GM23338 (cell line): ENCODE results near the gene PDE1C. TPM values are rescaled to one million over a fixed set of nuclear protein-coding genes. Genes with fewer than 3 reads are reported as not detected.

Experiments
- ATAC-seq: fragments of 200-7000 bp; cut with Tn5 transposase; 3 replicates; pipeline ENCODE4 v1.9.1; 2020
- DNase-seq: peaks from one replicate; pipeline ENCODE4 v3.0.0-alpha.2; 2015; ENCODE audit warnings: low spot score
- H2AFZ ChIP-seq: fragments of 200-600 bp; sonication (generic); 2 replicates; pipeline ENCODE4 v1.8.0; 2016; ENCODE audit warnings: antibody characterized with exemption, mild to moderate bottlenecking, moderate library complexity
- H3F3A ChIP-seq: fragments of 200-600 bp; sonication (generic); replicated peaks from 2 replicates; pipeline ENCODE4 v1.8.0; 2017; ENCODE audit warnings: antibody characterized with exemption, mixed run types, low read depth
- H3K27ac ChIP-seq: fragments of 200-600 bp; sonication (generic); 2 replicates; pipeline ENCODE4 v1.6.1; 2016; ENCODE audit warnings: low read depth
- H3K27me3 ChIP-seq: fragments of 200-600 bp; sonication (generic); 2 replicates; pipeline ENCODE4 v1.8.0; 2016; ENCODE audit warnings: mild to moderate bottlenecking, mixed run types, moderate library complexity; ENCODE audit not compliant: insufficient read depth
- H3K36me3 ChIP-seq: fragments of 200-600 bp; sonication (generic); 2 replicates; pipeline ENCODE4 v1.8.0; 2016; ENCODE audit warnings: mild to moderate bottlenecking; ENCODE audit not compliant: insufficient read depth
- H3K4me1 ChIP-seq: fragments of 200-600 bp; sonication (generic); 2 replicates; pipeline ENCODE4 v1.8.0; 2016; ENCODE audit warnings: mild to moderate bottlenecking, moderate library complexity; ENCODE audit not compliant: insufficient read depth
- H3K4me2 ChIP-seq: fragments of 200-600 bp; sonication (generic); 2 replicates; pipeline ENCODE4 v1.7.1; 2017; ENCODE audit warnings: mixed run types
- H3K4me3 ChIP-seq: fragments of 200-600 bp; sonication (generic); 2 replicates; pipeline ENCODE4 v1.6.1; 2016; ENCODE audit warnings: mixed run types
- H3K79me2 ChIP-seq: fragments of 200-600 bp; sonication (generic); replicated peaks from 2 replicates; pipeline ENCODE4 v1.8.0; 2017; ENCODE audit warnings: mild to moderate bottlenecking; ENCODE audit not compliant: insufficient read depth
- H3K9me2 ChIP-seq: fragments of 200-600 bp; sonication (generic); 2 replicates; pipeline ENCODE4 v1.8.0; 2017; ENCODE audit not compliant: insufficient read depth
- H4K20me1 ChIP-seq: fragments of 200-600 bp; sonication (generic); replicated peaks from 2 replicates; pipeline ENCODE4 v1.8.0; 2017; ENCODE audit warnings: mild to moderate bottlenecking; ENCODE audit not compliant: insufficient read depth
- H3K27ac Mint-ChIP-seq: 2 replicates; pipeline ENCODE4 v1.8.0; 2020; ENCODE audit warnings: inconsistent platforms, mild to moderate bottlenecking, moderate library complexity, mixed read lengths
- H3K27me3 Mint-ChIP-seq: 3 replicates; pipeline ENCODE4 v1.8.0; 2022; ENCODE audit warnings: low read depth, mild to moderate bottlenecking, moderate library complexity, mixed read lengths, inconsistent platforms; ENCODE audit not compliant: insufficient read depth, poor library complexity
- H3K36me3 Mint-ChIP-seq: 3 replicates; pipeline ENCODE4 v1.8.0; 2021; ENCODE audit warnings: low read depth, mild to moderate bottlenecking, inconsistent platforms, moderate library complexity, mixed read lengths
- H3K4me1 Mint-ChIP-seq: 3 replicates; pipeline ENCODE4 v1.8.0; 2020; ENCODE audit warnings: mild to moderate bottlenecking, inconsistent platforms, mixed read lengths
- H3K4me3 Mint-ChIP-seq: 3 replicates; pipeline ENCODE4 v1.8.0; 2021; ENCODE audit warnings: moderate library complexity, mild to moderate bottlenecking, inconsistent platforms, mixed read lengths
- H3K9me3 Mint-ChIP-seq: 3 replicates; pipeline ENCODE4 v1.8.0; 2020; ENCODE audit warnings: moderate library complexity, mild to moderate bottlenecking, inconsistent platforms, mixed read lengths
- CTCF ChIP-seq, 2 experiments: fragments of 200-600 bp in 1 of 2; sonication (generic) in 1 of 2; conservative IDR thresholded peaks; 2 replicates each; pipeline versions ENCODE4 v1.5.1 to v1.6.1; 2016 to 2017; ENCODE audit warnings: antibody characterized with exemption in 2 of 2, low read depth in 2 of 2, mild to moderate bottlenecking in 2 of 2, moderate library complexity in 1 of 2
- EZH2 ChIP-seq: fragments of 200-600 bp; sonication (generic); IDR thresholded peaks from one replicate; pipeline ENCODE4 v1.8.0; 2017; ENCODE audit warnings: antibody characterized with exemption, mild to moderate bottlenecking, low read depth; ENCODE audit not compliant: unreplicated experiment
- JUNB ChIP-seq: IDR thresholded peaks from one replicate; pipeline ENCODE4 v1.6.1; 2016; ENCODE audit warnings: antibody characterized with exemption; ENCODE audit not compliant: unreplicated experiment
- NANOG ChIP-seq: IDR thresholded peaks from 2 replicates; pipeline ENCODE4 v1.6.1; 2016; ENCODE audit warnings: antibody characterized with exemption, borderline replicate concordance
- REST ChIP-seq: IDR thresholded peaks from one replicate; pipeline ENCODE4 v1.6.1; 2018; ENCODE audit warnings: antibody characterized with exemption; ENCODE audit not compliant: unreplicated experiment
- ZNF331 ChIP-seq: fragments of 250-450 bp; sonication (Bioruptor Pico); IDR thresholded peaks from 2 replicates; pipeline ENCODE4 v1.5.0; 2020; ENCODE audit warnings: low read depth, mild to moderate bottlenecking, moderate library complexity
- ZNF462 ChIP-seq: fragments of 250-450 bp; sonication (Bioruptor Pico); IDR thresholded peaks from 2 replicates; pipeline ENCODE4 v1.5.0; 2020; ENCODE audit warnings: mild to moderate bottlenecking, moderate library complexity
- polyA plus RNA-seq: library from polyadenylated mRNA; unstranded; fragments of >200 nt; fragmentation: Nextera tagmentation; extraction: Ambion mirVana; gene quantifications from 2 replicates; pipeline ENCODE4 v1.2.1, GENCODE V29; 2016
- total RNA-seq: library from RNA; depleted of rRNA; stranded (reverse); fragments of >200 nt; shearing (Covaris generic); gene quantifications from 2 replicates; pipeline ENCODE4 v1.2.3, GENCODE V29; 2014
- TF ChIP-seq, protein P1 (sequence below): IDR thresholded peaks from 2 replicates; pipeline ENCODE4 v1.6.1; 2016; ENCODE audit warnings: antibody characterized with exemption

PDE1C gene
- total and polyA plus RNA-seq, 2 experiments from 2014 or later = 0.28 TPM; not detected in 1

GRCh38 chr7:31957090-31957720, 113.0 kb downstream of the PDE1C start:
- Mint-ChIP-seq H3K27me3 (peaks cover 2% of the 10 kb centered on the region), H3K4me3 (no peak overlapping the region), H3K27ac (no peak overlapping the region), H3K9me3 (peaks cover 1% of the 10 kb centered on the region; the same call in 1 of the 3 replicates), H3K36me3 (peaks cover under 1% of the 10 kb centered on the region; the same call in 1 of the 3 replicates), H3K4me1 (peaks cover 6% of the 10 kb centered on the region; the same call in 1 of the 3 replicates)
- Histone ChIP-seq H3K9me2 (no peaks in the 10 kb centered on the region), H3K4me2 (no peak overlapping the region), H3K79me2 (no peaks in the 10 kb centered on the region), H3K4me1 (peaks cover 7% of the 10 kb centered on the region; the same call in 1 of the 2 replicates), H3K27me3 (no peaks in the 10 kb centered on the region), H3F3A (no peaks in the 10 kb centered on the region), H2AFZ (peak overlapping the region; percentile 57), H3K36me3 (no peaks in the 10 kb centered on the region; the same call in 1 of the 2 replicates), H3K4me3 (no peak overlapping the region), H3K27ac (no peak overlapping the region), H4K20me1 (no peaks in the 10 kb centered on the region)
- TF ChIP-seq EZH2 (no peak), REST (no peak), CTCF (conservative IDR thresholded peaks at IDR 0.05; ENCODE audit: low read depth in 2 of 2) (no peak), NANOG (no peak), ZNF462 (CRISPR knock-in tag) (no peak), ZNF331 (CRISPR knock-in tag) (no peak), JUNB (no peak)
- TF ChIP-seq, protein P1, sequence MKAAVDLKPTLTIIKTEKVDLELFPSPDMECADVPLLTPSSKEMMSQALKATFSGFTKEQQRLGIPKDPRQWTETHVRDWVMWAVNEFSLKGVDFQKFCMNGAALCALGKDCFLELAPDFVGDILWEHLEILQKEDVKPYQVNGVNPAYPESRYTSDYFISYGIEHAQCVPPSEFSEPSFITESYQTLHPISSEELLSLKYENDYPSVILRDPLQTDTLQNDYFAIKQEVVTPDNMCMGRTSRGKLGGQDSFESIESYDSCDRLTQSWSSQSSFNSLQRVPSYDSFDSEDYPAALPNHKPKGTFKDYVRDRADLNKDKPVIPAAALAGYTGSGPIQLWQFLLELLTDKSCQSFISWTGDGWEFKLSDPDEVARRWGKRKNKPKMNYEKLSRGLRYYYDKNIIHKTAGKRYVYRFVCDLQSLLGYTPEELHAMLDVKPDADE = no peak
- ATAC-seq = no peak
- no peak for DNase-seq
